ENCODE data around the gene PCAT7.

- TF ChIP-seq EZH2 (optimal IDR thresholded peaks at IDR 0.05; ENCODE audit: low read depth, low read length) (no peak), CTCF (IDR thresholded peaks at IDR 0.05; ENCODE audit: low read length) (no peak)
These were observed 47.2 kb upstream of the PCAT7 start for GRCh38 chr9:94507531-94508258.

All from MM.1S (cell line).